Measurements from ENCODE around the gene ITPKA.

DNA sequence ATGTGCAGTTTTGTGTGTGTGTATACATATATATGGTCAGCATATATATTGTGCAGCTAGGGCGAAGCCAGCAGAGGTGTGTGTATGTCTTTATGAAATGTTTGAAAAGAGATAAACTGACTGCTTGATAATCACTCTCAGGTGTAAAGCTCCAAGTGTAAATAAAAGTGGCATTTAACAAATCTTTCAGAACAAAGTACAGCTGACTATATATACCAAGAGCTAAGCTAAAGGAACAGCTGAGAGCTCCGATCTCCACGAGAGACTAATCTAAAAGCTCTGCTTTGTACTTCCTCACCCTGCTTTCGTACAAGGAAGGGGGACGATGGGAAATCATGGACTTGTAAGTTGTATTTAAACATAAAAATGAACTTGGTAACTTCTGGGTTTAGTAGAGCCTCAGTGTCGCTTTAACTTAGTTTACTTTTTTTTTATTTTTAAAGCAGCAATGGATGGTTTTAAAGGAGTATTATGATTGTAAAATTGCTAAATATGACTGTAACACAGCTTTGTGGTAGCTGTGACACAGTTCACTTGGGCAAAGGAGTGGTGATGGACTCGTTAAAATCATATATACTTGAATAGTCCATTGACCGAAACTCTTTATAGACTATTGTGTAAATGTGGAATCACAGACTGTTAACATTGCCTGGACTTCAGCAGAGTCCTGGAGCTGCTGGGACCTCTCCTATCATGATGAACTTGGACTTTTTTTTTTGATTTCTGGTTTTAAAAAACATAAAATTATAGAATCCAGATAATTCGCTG, 11.4 kb upstream of the ITPKA start:
- TF ChIP-seq, protein P1, sequence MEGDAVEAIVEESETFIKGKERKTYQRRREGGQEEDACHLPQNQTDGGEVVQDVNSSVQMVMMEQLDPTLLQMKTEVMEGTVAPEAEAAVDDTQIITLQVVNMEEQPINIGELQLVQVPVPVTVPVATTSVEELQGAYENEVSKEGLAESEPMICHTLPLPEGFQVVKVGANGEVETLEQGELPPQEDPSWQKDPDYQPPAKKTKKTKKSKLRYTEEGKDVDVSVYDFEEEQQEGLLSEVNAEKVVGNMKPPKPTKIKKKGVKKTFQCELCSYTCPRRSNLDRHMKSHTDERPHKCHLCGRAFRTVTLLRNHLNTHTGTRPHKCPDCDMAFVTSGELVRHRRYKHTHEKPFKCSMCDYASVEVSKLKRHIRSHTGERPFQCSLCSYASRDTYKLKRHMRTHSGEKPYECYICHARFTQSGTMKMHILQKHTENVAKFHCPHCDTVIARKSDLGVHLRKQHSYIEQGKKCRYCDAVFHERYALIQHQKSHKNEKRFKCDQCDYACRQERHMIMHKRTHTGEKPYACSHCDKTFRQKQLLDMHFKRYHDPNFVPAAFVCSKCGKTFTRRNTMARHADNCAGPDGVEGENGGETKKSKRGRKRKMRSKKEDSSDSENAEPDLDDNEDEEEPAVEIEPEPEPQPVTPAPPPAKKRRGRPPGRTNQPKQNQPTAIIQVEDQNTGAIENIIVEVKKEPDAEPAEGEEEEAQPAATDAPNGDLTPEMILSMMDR (optimal IDR thresholded peaks at IDR 0.05 in 1 of 3, IDR thresholded peaks at IDR 0.05 in 1 of 3, conservative IDR thresholded peaks at IDR 0.05 in 1 of 3; ENCODE audit: extremely low read depth in 1 of 3, insufficient read depth in 2 of 3, low read length in 3 of 3): no peak
- TF ChIP-seq EZH2 (IDR thresholded peaks at IDR 0.05; ENCODE audit: low read length): no peak

Data from keratinocyte (primary cell).